Dermis microvascular lymphatic vessel endothelial cell (primary cell): ENCODE data around the gene SUSD2. TPM values are rescaled to one million over a fixed set of nuclear protein-coding genes. Genes with fewer than 3 reads are reported as not detected.

Experiments
- DNase-seq, 2 donors: peaks; one replicate each; pipeline versions ENCODE4 v3.0.0 to v3.0.0-alpha.2; 2010; ENCODE audit warnings: low read depth in 2 of 2
- total RNA-seq: library from RNA; depleted of rRNA; stranded (reverse); fragments of >200 nt; gene quantifications from 2 replicates; pipeline ENCODE4 v1.2.1, GENCODE V29; 2014

The SUSD2 gene
- total RNA-seq, 1 donor from 2014 or later = 0.26 TPM

- DNase-seq = no peak
These were observed 32.1 kb upstream of the SUSD2 start for GRCh38 chr22:24149198-24149590.

GRCh38 chr22:24153353-24153752 lies 27.9 kb upstream of the SUSD2 start:
- DNase-seq = peak in 1 of 2 donors; percentile 14

- no peak for DNase-seq
These were observed 27.3 kb upstream of the SUSD2 start for GRCh38 chr22:24153959-24154358.

- no peak for DNase-seq
These were observed 26.5 kb upstream of the SUSD2 start for GRCh38 chr22:24154826-24155225.

GRCh38 chr22:24155627-24156140 lies 25.6 kb upstream of the SUSD2 start:
- DNase-seq = peak in 1 of 2 donors; percentile 76

- DNase-seq = peak in 1 of 2 donors; percentile 63
These were observed 25.0 kb upstream of the SUSD2 start for GRCh38 chr22:24156141-24156912.

DNA sequence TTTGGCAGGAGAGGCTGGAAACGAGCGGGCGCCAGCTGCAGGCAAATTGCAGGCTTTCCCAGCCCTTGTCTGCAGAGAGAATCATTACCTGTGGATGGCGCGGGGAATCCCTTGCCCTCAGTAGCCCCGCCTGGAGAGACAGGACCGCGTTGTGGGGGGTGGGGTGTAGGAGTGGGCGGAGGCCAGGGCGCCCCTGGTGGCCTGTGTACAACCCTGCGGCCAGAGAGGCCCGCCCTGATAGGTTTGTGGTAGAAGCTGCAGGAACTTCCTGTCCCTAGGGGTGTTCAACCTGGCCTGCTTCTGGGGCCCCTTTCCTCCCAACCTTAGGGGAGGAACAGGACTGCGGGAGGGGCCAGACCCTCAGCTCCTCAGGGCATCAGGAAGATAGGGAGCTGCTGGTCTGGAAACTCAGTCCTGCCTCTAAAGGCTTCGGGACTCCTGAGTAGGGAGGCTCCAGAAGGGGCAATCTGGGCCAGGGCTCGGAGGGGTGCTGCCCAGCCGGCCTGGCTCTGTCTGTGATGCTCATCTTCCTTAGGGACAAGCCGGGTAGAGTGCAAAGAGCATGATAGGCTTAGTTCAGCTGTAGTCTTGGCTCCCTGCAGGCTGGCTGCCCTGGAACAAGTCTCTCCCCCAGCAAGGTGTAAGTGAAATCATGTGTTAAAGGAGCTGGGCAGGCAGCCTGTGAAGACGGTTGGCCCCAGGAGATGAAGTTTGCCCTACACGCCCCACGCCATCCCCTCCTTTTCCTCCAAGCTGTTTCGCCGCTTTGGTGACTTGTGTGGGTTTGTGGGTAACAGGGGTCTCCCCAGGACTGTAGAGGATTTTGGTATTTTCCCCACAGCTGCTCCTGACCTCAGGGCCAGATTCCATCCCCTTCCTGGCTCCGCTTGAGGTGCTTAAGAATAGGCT lies 24.1 kb upstream of the SUSD2 start:
- DNase-seq = peak; percentile 56 to 84

- no peak for DNase-seq
These were observed 23.5 kb upstream of the SUSD2 start for GRCh38 chr22:24157822-24158135.

DNA sequence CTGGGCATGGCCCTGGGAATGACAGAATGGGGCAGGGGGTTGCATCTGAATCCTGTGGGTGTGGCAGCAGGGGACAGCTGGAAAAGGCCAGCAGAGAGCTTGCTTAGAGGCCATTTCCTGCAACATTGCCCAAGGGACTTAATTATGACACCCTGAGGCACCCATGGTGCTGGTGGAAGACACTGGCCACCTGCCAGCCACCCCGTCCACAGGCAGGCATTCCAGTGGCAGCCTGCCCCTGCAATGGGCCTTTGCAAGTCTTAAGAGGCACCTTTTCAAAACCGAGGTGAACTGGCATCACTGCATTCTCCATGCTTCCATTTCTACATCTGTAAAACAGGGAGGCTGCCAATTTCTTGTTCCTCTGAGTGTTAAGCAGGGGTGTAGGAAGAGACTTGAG lies 21.6 kb upstream of the SUSD2 start:
- no peak for DNase-seq

- DNase-seq = no peak
These were observed 20.7 kb upstream of the SUSD2 start for GRCh38 chr22:24160546-24160945.

DNA sequence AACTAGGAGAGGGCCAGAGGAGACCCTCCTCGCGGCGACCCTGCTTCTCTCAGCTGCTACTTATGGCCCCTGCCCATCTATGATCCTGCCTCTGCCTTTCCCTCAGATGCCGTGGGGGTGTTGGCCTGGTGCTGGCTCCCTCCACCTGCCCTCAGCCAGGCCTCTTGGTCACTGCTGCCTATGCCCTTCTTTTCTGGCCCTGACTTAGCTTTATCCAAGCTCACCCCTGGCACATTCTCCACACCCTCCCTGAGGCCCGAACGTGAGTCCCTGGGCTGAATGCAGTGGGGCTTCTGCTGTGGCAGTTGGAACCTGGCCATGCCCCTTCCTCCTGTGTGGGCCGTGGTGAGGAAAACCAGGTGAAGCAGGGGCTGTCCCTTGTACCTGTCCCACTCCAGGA lies 19.8 kb upstream of the SUSD2 start:
- DNase-seq = no peak

DNA sequence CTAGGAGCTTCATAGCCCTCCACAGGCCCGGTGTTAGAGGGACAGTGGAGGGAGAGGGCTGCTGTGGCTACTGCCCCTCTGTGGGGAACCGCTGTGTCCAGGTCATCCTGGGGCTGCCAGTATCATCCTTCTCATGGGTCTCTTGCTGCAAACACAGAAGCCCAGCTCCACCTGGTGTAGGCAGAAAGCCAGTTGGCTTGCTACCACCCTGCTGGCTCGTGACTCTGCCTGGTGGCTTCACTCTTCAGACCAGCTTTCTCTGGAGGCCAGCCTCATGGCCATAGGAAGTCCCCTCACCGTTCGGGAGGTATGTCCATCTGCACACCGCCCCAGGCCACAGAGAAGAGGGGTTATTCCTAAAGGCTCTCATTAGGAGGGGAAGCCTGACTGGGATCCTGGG lies 19.4 kb upstream of the SUSD2 start:
- peak; percentile 16 to 45 for DNase-seq

DNA sequence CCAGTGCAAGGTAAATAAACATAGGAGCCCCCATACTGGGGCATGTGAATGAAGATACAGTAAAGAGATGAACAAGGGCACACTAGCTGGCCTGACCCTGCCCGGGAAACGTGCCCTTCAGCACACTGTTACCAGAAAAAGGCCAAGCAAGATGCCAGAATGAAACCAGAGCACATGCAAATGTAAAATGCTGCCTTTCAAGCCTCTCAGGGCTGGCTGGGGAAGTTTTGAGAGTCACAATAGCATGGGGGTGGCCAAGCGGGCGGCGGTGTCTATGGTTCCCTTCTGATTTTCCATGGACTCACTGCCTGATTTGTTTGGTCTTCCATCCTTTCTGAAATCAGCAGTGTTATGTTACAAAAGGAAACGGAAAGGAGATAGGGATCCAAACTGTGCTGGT lies 18.9 kb upstream of the SUSD2 start:
- DNase-seq = peak; percentile 12 to 54

DNA sequence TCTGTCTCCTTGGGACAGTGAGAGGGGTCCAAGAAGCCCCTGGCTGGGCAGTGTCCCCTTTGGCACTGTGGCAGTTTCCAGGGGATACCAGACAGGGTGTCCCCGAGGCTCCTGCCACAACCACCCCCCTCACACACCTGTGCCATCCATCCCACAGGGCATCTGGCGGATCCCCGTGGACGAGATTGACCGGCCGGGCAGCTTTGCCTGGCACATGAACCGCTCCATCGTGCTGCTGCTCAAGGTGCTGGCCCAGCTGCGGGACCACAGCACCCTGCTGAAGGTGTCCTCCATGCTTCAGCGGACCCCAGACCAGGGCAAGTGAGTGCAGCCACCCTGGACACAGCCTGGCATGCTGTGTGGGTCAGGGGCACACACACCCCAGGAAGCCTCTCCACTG lies 17.0 kb upstream of the SUSD2 start:
- DNase-seq = no peak

DNA sequence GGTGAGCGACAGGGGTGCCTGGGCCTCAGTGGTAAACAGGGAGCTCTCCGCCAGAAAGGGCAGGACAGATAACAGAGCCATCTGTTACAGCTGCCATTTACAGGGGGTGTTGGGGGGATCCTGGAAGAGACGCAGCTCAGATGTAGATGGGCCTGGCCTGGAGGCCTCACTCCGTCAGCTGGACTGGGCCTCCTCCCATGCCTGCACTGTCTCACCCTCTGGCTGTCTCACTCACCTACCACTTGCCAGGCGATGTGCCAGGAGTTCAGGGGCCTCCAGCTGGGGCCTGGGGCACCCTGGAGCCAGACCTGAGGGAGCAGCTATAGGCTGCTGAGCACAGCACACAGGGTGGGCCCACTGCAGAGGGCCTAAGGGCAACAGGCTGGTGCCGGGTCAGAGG lies 16.3 kb upstream of the SUSD2 start:
- DNase-seq = no peak

GRCh38 chr22:24165673-24166072 lies 15.6 kb upstream of the SUSD2 start:
- no peak for DNase-seq

DNA sequence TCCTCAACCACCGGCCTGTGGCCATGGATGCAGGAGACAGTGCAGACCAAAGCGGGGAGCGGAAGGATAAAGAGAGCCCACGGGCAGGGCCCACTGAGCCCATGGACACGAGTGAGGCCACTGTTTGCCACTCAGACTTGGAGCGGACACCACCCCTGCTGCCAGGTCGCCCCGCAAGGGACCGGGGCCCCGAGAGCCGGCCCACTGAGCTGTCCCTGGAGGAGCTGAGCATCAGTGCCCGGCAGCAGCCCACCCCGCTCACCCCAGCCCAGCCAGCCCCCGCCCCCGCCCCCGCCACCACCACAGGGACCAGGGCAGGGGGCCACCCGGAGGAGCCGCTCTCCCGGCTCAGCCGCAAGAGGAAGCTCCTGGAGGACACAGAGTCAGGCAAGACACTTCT lies 14.5 kb upstream of the SUSD2 start:
- DNase-seq = no peak

- no peak for DNase-seq
These were observed 11.7 kb upstream of the SUSD2 start for GRCh38 chr22:24169439-24170058.

- DNase-seq = no peak
These were observed 11.1 kb upstream of the SUSD2 start for GRCh38 chr22:24170188-24170587.

- DNase-seq = no peak
These were observed 10.7 kb upstream of the SUSD2 start for GRCh38 chr22:24170632-24171031.

GRCh38 chr22:24171822-24172221 lies 9.5 kb upstream of the SUSD2 start:
- DNase-seq = no peak

- DNase-seq = peak; percentile 63 to 79
These were observed 6.0 kb upstream of the SUSD2 start for GRCh38 chr22:24175160-24175808.
